DMS53 (cell line): ENCODE results near the gene CEBPZ.
A peak's percentile ranks its signal among the peaks of the same experiment; 100 is the strongest.
"Not testable (repeated sequence)": the region's sequence is repeated elsewhere in the genome, so short reads cannot be mapped to it uniquely, and the experiment has no call there.

Source experiments
- DNase-seq: peaks from one replicate; lab custom pipeline; 2025; lab: John Stamatoyannopoulos, UW

CEBPZ gene

GRCh38 chr2:37215250-37215649 lies 16.1 kb downstream of the CEBPZ start:
- DNase-seq: no peak

DNA sequence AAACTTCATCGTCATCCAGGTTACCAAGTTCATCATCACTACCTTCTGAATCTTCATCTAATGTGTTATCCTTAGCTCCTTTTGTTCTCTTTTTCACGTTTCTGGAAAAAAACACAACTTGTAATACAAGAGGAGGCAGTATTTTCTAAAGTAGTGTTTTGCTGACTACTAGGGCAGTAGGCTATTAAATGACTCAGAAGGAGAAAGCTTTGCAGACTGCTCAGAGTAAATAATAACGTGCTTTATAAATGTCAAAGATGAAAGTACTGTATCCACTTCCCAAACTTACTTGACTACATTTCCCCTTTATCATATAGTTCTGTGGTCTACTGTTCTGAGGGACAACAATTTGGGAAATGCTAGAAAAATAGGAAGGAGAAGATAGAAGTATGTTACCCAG lies 19.5 kb downstream of the CEBPZ start:
- no peak for DNase-seq

DNA sequence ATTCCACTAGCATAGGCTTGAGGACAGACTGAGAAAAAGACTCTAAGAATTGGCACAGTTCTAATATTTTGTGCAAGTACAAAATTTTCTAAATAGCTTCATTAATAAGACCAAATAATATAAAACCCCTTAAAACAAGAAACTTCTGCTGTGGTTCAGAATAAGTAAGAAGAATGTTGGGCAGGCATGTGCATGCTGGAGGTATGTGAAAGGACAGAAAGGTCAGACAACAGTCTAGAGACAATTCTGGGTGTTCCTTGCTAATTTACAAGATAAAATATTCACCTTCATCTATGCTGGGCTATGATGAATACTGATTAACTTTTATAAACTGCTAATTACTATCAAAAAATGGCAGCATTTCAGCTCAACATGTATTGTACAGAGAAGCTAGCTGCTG lies 20.2 kb downstream of the CEBPZ start:
- no peak for DNase-seq

- not testable (repeated sequence) for DNase-seq
Measured at GRCh38 chr2:37206760-37207159, 24.6 kb downstream of the CEBPZ start.

- no peak for DNase-seq
Measured at GRCh38 chr2:37205689-37206341, 25.6 kb downstream of the CEBPZ start.

DNA sequence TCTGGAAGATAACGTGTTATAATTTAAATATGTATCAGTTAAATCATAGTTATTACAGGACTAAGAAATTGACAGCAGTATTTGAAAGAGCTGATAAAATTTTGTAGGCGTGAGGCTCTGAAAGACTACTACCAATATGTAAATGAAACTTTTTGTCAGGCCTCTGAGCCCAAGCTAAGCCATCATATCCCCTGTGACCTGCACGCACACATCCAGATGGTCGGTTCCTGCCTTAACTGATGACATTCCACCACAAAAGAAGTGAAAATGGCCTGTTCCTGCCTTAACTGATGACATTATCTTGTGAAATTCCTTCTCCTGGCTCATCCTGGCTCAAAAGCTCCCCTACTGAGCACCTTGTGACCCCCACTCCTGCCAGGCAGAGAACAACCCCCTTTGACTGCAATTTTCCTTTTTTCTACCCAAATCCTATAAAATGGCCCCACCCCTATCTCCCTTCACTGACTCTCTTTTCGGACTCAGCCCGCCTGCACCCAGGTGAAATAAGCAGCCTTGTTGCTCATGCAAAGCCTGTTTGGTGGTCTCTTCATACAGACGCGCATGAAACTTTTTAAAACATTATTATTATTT lies 26.2 kb downstream of the CEBPZ start:
- not testable (repeated sequence) for DNase-seq

GRCh38 chr2:37203708-37204107 lies 27.7 kb downstream of the CEBPZ start:
- DNase-seq: no peak

DNA sequence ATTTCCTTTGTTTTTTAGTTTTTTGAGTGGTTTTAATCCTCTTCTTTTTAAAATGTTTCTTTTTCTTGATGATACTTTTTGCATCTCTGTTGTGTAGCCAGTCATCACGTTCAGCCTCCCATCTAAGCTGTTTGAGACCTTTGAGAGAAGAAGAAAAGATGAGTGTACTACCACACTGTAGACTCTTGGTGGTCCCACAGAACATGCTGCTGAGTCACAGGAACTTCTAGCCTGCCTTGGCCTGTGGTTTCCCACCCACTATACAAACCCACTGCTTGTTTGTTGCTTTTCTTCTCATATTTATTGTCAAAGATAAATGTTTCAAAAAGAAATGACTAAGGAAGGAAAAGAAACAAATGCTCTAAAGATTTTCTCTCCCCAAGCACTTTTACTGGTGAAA lies 29.6 kb downstream of the CEBPZ start:
- DNase-seq: no peak

- DNase-seq: no peak
Measured at GRCh38 chr2:37201208-37201607, 30.2 kb downstream of the CEBPZ start.

DNA sequence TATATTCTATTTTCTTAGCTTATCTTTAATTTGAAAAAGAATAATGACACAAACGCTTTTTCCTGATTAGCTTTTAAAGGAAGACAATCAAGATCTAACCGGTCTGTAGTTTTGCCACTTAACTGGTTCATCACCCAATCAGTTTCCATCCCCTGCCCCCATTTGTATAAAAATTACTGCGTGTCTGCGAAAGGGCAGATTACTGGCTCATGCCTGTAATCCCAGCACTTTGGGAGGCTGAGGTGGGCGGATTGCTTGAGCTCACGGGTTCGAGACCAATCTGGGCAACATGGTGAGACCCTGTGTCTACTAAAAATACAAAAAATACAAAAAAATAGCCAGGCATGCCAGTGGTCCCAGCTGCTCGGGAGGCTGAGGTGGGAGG lies 32.7 kb downstream of the CEBPZ start:
- DNase-seq: no peak

GRCh38 chr2:37196320-37197195 lies 34.8 kb downstream of the CEBPZ start, which contains the start of gene CEBPZOS:
Gene CEBPZOS (plus strand): TSS chr2:37196496. CDS start chr2:37199705, 3,209 bp downstream.
- DNase-seq: peak; percentile 84

- not testable (repeated sequence) for DNase-seq
Measured at GRCh38 chr2:37195862-37196319, 35.5 kb downstream of the CEBPZ start.

DNA sequence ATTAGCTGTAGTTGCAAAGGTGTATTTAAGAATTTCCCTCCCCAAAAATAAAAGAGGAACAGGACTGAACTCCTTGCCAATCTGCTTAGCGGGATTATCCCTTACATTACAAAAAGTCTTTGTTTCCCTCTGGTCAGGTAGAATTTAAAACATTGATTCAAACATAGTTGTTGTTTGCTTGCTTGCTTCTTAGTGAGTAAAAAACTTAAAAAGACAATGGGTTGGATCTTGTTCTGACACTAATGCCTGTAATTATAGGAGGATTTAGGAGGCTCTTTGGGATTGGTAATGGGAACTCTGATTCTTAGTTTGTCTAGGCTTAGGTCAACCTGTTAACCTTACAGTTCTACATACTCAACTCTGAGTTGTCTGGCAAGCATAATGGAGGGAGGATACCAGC lies 38.8 kb downstream of the CEBPZ start:
- no peak for DNase-seq

DNA sequence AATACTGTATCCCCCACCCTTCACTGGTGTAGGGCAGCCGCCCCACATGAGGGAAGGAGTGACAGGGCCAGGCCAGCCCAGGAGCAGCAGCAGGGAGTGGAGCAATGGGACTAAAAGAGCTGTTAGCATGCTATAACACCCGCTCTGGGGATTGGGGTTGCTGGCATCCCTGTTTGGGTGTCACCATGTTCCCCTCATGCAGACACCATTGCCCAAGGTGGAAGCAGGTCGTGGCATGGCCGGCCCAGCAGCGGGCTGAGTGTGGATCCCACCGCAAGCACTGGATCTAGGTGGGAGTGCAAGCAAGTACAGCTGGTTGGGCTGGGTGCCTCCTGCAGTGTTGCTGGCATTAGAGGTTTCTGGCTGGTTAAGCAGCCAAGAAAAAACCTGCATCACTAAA lies 39.6 kb downstream of the CEBPZ start:
- no peak for DNase-seq

DNA sequence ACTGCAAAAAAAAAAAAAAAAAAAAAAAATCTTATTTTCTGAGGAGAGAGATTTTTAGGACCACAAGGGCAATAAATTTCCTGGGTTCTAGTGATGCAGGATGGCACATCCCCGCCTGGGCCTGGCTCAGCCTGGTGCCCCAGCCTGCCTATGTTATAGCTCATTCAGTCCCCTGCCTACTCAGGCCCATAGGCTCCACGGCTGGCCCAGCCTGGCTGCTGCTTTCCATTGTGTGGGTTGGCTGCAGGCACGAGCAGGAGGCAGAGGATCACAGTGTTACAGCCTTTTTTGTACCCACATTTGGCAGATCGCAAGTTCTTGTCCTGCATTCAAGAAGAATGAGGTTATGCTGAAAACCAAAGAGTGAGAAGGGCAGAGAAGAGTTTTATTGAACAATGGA lies 40.1 kb downstream of the CEBPZ start:
- DNase-seq: no peak

DNA sequence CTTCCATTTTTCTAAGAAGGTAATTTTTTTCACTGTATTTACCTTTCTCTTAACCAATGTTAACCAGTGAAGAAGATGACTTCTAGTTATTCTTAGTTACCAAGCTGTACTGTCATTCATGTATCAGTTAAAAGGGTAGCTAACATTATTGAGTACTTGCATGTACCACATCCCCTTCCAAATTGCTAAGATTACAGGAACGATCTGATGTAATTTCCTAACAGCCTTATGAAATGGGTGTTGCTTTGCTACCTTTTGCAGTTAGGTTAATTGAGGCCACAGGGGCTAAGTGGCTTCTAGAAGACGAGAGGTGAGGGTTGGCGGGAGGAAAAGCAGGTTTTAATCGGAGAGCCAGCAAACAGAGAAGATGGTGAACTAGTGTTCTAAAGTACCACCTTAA lies 41.1 kb downstream of the CEBPZ start:
- no peak for DNase-seq

DNA sequence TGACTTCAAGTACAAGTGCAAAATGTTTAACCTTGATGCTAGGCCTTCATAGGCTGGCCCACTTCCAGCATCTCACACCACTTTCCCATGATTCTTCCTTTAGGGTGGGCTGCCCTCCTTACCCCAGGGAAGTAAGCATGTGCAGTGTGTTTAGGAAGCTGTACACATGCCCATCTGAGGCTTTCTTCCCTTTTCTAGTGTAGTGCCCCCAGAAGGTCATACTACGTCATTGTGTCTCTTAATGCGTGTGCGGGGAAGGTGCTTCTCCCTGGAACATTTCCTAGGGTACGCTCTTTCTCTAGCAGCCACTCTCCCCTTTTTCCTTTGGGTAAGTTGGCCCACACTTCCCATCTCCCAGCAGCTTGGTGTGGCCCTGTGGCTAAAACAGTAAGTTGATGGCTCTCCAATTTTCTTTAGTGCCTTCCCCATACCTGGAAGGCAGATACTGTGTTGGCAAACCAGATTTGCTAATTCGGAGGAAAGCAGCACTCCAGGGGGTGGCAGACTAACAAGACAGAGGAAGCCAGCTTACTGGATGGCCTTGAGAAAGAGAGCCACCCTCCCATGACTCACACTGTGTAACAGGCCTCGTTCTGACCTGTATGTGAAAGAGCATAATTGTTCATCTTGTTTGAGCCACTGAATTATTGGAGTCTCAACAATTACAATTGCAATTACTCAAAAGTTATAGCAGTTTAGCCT lies 41.8 kb downstream of the CEBPZ start:
- peak; percentile 5 for DNase-seq

- no peak for DNase-seq
Measured at GRCh38 chr2:37188570-37188969, 42.8 kb downstream of the CEBPZ start, which contains the start of gene SULT6B1. Gene SULT6B1 (minus strand): TSS chr2:37188670. CDS start chr2:37188640, 30 bp downstream.

GRCh38 chr2:37181726-37182684 lies 49.4 kb downstream of the CEBPZ start:
- DNase-seq: no peak

DNA sequence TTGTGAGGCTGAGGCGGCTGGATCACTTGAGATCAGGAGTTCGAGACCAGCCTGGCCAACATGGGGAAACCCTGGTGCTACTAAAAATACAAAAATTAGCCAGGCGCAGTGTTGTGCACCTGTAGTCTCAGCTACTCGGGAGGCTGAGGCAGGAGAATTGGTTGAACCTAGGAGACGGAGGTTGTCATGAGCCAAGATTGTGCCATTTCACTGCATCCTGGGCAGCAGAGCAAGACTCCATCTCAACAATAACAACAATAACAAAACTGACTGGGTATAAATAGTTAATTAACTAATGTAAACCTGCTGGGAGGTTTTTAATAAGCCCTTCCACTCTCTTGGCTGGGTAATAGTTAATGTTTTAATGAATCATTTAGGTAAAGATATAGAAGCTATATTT lies 50.8 kb downstream of the CEBPZ start:
- no peak for DNase-seq
